Breast epithelium (tissue), 4 donors: Measurements from ENCODE around the gene MRPS25. TPM values are rescaled to one million over a fixed set of nuclear protein-coding genes. Genes with fewer than 3 reads are reported as not detected.

Experiments used
- DNase-seq, 2 donors: peaks; one replicate each; pipeline ENCODE4 v3.0.0-alpha.2; 2019; ENCODE audit warnings: low spot score in 2 of 2
- H3K27ac ChIP-seq, 2 donors: fragments of 200-600 bp; sonication (generic) in 1 of 2; one replicate each; pipeline ENCODE4 v1.5.1; 2016 to 2019; ENCODE audit warnings: mild to moderate bottlenecking in 1 of 2
- H3K27me3 ChIP-seq, 2 donors: fragments of 200-600 bp; sonication (generic) in 1 of 2; one replicate each; pipeline versions ENCODE4 v1.5.1 to v1.6.0; 2017 to 2019; ENCODE audit warnings: control low read depth in 1 of 2, mild to moderate bottlenecking in 1 of 2
- H3K36me3 ChIP-seq: fragments of 200-600 bp; one replicate; pipeline ENCODE4 v1.5.1; 2019
- H3K4me1 ChIP-seq, 2 donors: fragments of 200-600 bp; sonication (generic); one replicate each; pipeline ENCODE4 v1.5.1; 2016 to 2019; ENCODE audit warnings: control low read depth in 1 of 2
- H3K4me3 ChIP-seq, 3 donors: fragments of 200-600 bp; sonication (generic); 1 replicate in 2 of 3; 2 replicates in 1 of 3; pipeline ENCODE4 v1.5.1; 2016 to 2019; ENCODE audit warnings: mild to moderate bottlenecking in 3 of 3, moderate library complexity in 2 of 3
- H3K9me3 ChIP-seq, 2 donors: fragments of 200-600 bp; sonication (generic) in 1 of 2; one replicate each; pipeline ENCODE4 v1.5.1; 2016 to 2019; ENCODE audit warnings: control low read depth in 1 of 2
- CTCF ChIP-seq, 3 donors: fragments of 450-650 bp; IDR thresholded peaks; one replicate each; pipeline ENCODE4 v1.5.1; 2016 to 2017; ENCODE audit warnings: antibody characterized with exemption in 3 of 3, mild to moderate bottlenecking in 3 of 3, moderate library complexity in 3 of 3
- POLR2A ChIP-seq: fragments of 450-650 bp; IDR thresholded peaks from one replicate; pipeline ENCODE4 v1.6.1; 2016; ENCODE audit warnings: antibody characterized with exemption, mild to moderate bottlenecking, moderate library complexity
- POLR2AphosphoS5 ChIP-seq, 3 donors: sonication (generic); formaldehyde crosslinking; IDR thresholded peaks; one replicate each; pipeline ENCODE4 v1.6.1; 2017; ENCODE audit warnings: antibody characterized with exemption in 3 of 3
- intact Hi-C: fragments of 100-400 bp; cut with DNase I; formaldehyde crosslinking; loops from one replicate; pipeline ENCODE4 v1.15.1; 2023; ENCODE audit warnings: low total_unique reads
- total RNA-seq, 3 donors: library from RNA; depleted of rRNA; stranded (reverse); fragments of >200 nt; gene quantifications; one replicate each; pipeline ENCODE4 v1.1.0, GENCODE V29; 2016

MRPS25 gene
- total RNA-seq, 3 donors from 2014 or later, result 19.5 to 40.0 (median 36.4) TPM

GRCh38 chr3:15063238-15063637 lies 1.9 kb downstream of the MRPS25 start:
- peak overlapping the region in 1 of 3 donors; percentile 89 for H3K4me3 ChIP-seq

GRCh38 chr3:15060029-15060428 lies 5.1 kb downstream of the MRPS25 start:
- no peaks in the 10 kb centered on the region for H3K27me3 ChIP-seq
- H3K27ac ChIP-seq, result no peak overlapping the region
- intact Hi-C loops, result no loop called here
- no peaks in the 10 kb centered on the region for H3K36me3 ChIP-seq
- no peak overlapping the region for H3K4me3 ChIP-seq
- no peak for DNase-seq
- TF ChIP-seq POLR2A, result no peak
- no peak for TF ChIP-seq POLR2AphosphoS5 (IDR thresholded peaks at IDR 0.05)
- TF ChIP-seq CTCF (IDR thresholded peaks at IDR 0.05), result no peak
- H3K9me3 ChIP-seq, result no peaks in the 10 kb centered on the region
- H3K4me1 ChIP-seq, result peaks cover 0 to 9% of the 10 kb centered on the region in 2 donors

More at GRCh38 chr3:15063238-15063637, 1.9 kb downstream of the MRPS25 start:
- Histone ChIP-seq H3K9me3 (no peaks in the 10 kb centered on the region), H3K4me1 (peaks cover 0 to 9% of the 10 kb centered on the region in 2 donors), H3K27ac (no peak overlapping the region), H3K36me3 (no peaks in the 10 kb centered on the region), H3K27me3 (no peaks in the 10 kb centered on the region)
- DNase-seq, result no peak
- intact Hi-C loops, result no loop called here
- TF ChIP-seq POLR2AphosphoS5 (IDR thresholded peaks at IDR 0.05) (no peak), POLR2A (no peak)

GRCh38 chr3:15056676-15057404 lies 8.3 kb downstream of the MRPS25 start:
- Histone ChIP-seq H3K4me1 (no peaks in the 10 kb centered on the region), H3K27ac (no peak overlapping the region), H3K36me3 (no peaks in the 10 kb centered on the region), H3K4me3 (no peak overlapping the region), H3K9me3 (no peaks in the 10 kb centered on the region), H3K27me3 (no peaks in the 10 kb centered on the region)
- intact Hi-C loops, result no loop called here
- TF ChIP-seq CTCF (IDR thresholded peaks at IDR 0.05) (no peak), POLR2A (no peak), POLR2AphosphoS5 (IDR thresholded peaks at IDR 0.05) (no peak)
- no peak for DNase-seq

GRCh38 chr3:15055019-15055557 lies 10.0 kb downstream of the MRPS25 start:
- no peak for DNase-seq
- intact Hi-C loops, result no loop called here

GRCh38 chr3:15053541-15053940 lies 11.6 kb downstream of the MRPS25 start:
- Histone ChIP-seq H3K9me3 (no peaks in the 10 kb centered on the region), H3K4me3 (no peak overlapping the region)
- TF ChIP-seq POLR2AphosphoS5 (IDR thresholded peaks at IDR 0.05) (no peak), POLR2A (no peak), CTCF (IDR thresholded peaks at IDR 0.05) (no peak)

More at GRCh38 chr3:15055019-15055557, 10.0 kb downstream of the MRPS25 start:
- no peaks in the 10 kb centered on the region for H3K36me3 ChIP-seq
- H3K27me3 ChIP-seq, result no peaks in the 10 kb centered on the region
- no peak overlapping the region for H3K4me3 ChIP-seq
- H3K4me1 ChIP-seq, result no peaks in the 10 kb centered on the region
- no peak for TF ChIP-seq POLR2A
- no peak for TF ChIP-seq CTCF (IDR thresholded peaks at IDR 0.05)
- TF ChIP-seq POLR2AphosphoS5 (IDR thresholded peaks at IDR 0.05), result no peak
- no peak overlapping the region for H3K27ac ChIP-seq
- no peaks in the 10 kb centered on the region for H3K9me3 ChIP-seq

More at GRCh38 chr3:15053541-15053940, 11.6 kb downstream of the MRPS25 start:
- no peak overlapping the region for H3K27ac ChIP-seq
- intact Hi-C loops, result no loop called here
- H3K36me3 ChIP-seq, result no peaks in the 10 kb centered on the region
- DNase-seq, result no peak
- H3K27me3 ChIP-seq, result no peaks in the 10 kb centered on the region
- H3K4me1 ChIP-seq, result no peaks in the 10 kb centered on the region
